ENCODE data around the gene DTNBP1.

The DTNBP1 gene

DNA sequence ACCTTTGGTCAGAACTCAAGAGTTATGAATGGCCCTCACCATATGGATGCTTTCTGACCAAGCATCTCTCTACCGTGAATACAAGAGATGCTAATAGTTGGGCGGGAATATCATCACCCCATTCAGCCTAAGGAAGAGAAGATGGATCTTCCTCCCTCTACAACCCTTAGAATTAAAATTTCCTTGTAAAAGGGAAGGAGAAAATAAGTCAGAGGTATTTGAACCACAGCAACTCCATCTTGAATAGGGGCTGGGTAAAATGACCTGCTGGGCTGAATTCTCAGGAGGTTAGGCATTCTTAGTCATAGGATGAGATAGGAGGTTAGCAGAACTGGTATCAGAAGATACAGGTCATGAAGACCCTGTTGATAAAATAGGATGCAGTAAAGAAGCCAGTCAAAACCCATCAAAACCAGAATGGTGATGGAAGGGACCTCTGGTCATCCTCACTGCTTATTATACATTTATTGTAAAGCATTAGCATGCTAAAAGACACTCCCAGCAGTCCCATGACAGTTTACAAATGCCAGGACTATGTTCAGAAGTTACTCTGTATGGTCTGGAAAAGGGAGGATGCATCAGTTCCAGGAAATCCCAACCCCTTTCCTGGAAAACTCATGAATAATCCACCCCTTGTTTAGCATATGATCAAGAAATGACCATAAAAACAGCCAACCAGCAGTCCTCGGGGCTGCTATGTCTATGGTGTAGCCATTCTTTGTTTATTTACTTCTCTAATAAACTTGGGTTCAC lies 101.2 kb downstream of the DTNBP1 start:
- no peaks in the 10 kb centered on the region for H3K36me3 ChIP-seq (ENCODE audit: control insufficient read depth, insufficient read depth, low read length)
- H3K27me3 ChIP-seq (ENCODE audit: control insufficient read depth, insufficient read depth, low read length), result no peaks in the 10 kb centered on the region
- H3K9ac ChIP-seq (ENCODE audit: low read length), result no peak overlapping the region
- H3K9me3 ChIP-seq (ENCODE audit: control insufficient read depth, low read length), result no peaks in the 10 kb centered on the region
- no peaks in the 10 kb centered on the region for H3K4me1 ChIP-seq (ENCODE audit: control insufficient read depth, insufficient read depth, low read length)
- H3K4me3 ChIP-seq (ENCODE audit: low read length), result no peak overlapping the region

DNA sequence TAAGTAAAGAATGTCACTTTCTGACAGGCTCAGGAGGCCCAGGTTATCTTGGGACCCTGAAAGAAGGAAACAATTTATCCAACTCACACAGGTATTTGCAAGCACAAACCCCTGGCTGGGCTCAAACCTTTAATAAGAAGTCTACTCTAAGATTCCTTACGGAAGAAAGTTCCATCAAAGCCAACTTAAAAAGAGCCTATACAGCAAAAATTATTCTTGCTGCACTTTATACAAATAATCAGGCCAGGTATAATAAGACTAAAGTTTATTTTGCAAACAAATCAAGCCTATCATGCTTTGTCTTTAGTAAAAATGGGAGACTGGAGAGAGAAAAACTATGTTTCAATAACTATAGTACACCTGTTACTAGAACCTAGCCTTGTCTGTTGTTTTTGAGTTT lies 102.1 kb downstream of the DTNBP1 start:
- Histone ChIP-seq H3K36me3 (ENCODE audit: control insufficient read depth, insufficient read depth, low read length) (no peaks in the 10 kb centered on the region), H3K9me3 (ENCODE audit: control insufficient read depth, low read length) (no peaks in the 10 kb centered on the region), H3K27me3 (ENCODE audit: control insufficient read depth, insufficient read depth, low read length) (no peaks in the 10 kb centered on the region), H3K4me1 (ENCODE audit: control insufficient read depth, insufficient read depth, low read length) (no peaks in the 10 kb centered on the region), H3K9ac (ENCODE audit: low read length) (no peak overlapping the region), H3K4me3 (ENCODE audit: low read length) (no peak overlapping the region)

DNA sequence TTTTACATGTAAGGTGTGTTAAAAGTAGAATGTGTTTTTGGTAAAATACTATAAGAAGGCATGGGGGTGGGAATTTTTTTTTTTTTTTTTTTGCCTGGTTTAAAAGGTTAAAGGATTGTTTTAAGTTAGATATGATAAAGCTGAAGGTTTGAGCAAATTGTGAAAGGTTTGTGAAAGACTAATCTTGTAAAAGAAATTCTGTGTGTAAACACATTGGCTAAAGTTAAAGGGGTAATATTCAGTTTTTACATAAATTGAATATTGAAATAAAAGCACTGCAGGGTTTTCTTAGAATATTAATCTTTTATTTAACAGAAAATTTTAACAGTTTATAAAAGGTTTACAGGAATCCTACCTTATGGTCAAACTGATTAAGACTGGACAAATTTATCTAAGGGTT lies 105.7 kb downstream of the DTNBP1 start:
- no peaks in the 10 kb centered on the region for H3K9me3 ChIP-seq (ENCODE audit: control insufficient read depth, low read length)
- H3K27me3 ChIP-seq (ENCODE audit: control insufficient read depth, insufficient read depth, low read length), result no peaks in the 10 kb centered on the region
- no peaks in the 10 kb centered on the region for H3K36me3 ChIP-seq (ENCODE audit: control insufficient read depth, insufficient read depth, low read length)
- H3K4me3 ChIP-seq (ENCODE audit: low read length), result no peak overlapping the region
- H3K9ac ChIP-seq (ENCODE audit: low read length), result no peak overlapping the region
- H3K4me1 ChIP-seq (ENCODE audit: control insufficient read depth, insufficient read depth, low read length), result no peaks in the 10 kb centered on the region

DNA sequence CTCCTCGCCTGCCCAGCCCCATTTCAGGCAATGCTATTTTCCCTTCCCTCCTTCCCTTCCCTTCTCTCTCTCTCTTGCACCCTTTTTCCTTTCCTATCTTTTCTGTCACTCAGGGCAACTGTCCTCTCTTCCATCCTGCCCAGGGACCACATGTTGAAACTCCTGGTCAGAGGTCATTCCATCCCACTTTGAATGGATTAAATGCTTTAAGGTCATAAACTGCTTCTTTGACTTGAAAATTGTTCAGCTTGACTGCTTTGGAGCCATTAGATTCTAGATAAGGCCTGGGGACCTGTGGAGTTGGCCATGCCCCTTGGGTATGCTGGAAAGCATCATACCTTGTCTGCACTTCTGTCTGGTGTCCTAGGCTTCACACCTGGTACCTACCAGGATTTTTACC lies 106.1 kb downstream of the DTNBP1 start:
- H3K4me1 ChIP-seq (ENCODE audit: control insufficient read depth, insufficient read depth, low read length), result no peaks in the 10 kb centered on the region
- no peaks in the 10 kb centered on the region for H3K36me3 ChIP-seq (ENCODE audit: control insufficient read depth, insufficient read depth, low read length)
- H3K4me3 ChIP-seq (ENCODE audit: low read length), result no peak overlapping the region
- H3K9me3 ChIP-seq (ENCODE audit: control insufficient read depth, low read length), result no peaks in the 10 kb centered on the region
- H3K27me3 ChIP-seq (ENCODE audit: control insufficient read depth, insufficient read depth, low read length), result no peaks in the 10 kb centered on the region
- H3K9ac ChIP-seq (ENCODE audit: low read length), result no peak overlapping the region

DNA sequence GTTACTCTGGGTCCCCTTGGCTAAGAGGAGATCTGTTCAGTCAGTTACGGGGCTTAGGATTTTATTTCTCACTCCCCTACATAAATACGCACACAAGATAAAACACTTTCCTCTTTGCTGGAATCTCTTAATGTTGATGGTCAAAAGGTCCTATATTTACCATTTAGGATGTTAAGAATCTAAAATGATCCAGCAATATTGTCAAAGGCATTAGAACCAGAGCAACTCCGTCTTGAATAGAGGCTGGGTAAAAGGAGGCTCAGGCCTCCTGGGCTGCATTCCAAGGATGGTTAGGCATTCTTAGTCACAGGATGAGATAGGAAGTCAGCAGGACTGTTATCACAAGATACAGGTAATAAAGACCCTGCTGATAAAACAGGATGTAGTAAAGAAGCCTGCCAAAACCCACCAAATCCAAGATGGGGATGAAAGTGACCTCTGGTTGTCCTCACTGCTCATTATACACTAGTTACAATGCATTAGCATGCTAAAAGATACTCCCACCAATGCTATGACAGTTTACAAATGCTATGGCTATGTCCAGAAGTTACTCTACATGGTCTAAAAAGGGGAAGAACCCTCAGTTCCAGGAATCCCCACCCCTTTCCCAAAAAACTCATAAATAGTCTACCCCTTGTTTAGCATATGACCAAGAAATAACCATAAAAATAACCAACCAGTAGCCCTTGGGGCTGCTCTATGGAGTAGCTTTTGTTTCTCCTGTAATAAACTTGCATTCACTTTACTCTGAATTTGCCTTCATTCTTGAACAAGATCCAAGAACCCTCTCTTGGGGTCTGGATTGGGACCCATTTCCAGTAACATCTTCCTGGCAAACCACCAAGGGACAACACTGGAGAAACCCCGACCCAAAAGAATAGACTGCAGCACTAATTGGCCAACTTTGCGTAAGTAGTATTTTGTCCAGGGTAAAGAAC lies 107.5 kb downstream of the DTNBP1 start:
- Histone ChIP-seq H3K27me3 (ENCODE audit: control insufficient read depth, insufficient read depth, low read length) (no peaks in the 10 kb centered on the region), H3K9me3 (ENCODE audit: control insufficient read depth, low read length) (no peaks in the 10 kb centered on the region), H3K36me3 (ENCODE audit: control insufficient read depth, insufficient read depth, low read length) (no peaks in the 10 kb centered on the region), H3K4me1 (ENCODE audit: control insufficient read depth, insufficient read depth, low read length) (no peaks in the 10 kb centered on the region), H3K9ac (ENCODE audit: low read length) (no peak overlapping the region), H3K4me3 (ENCODE audit: low read length) (no peak overlapping the region)

DNA sequence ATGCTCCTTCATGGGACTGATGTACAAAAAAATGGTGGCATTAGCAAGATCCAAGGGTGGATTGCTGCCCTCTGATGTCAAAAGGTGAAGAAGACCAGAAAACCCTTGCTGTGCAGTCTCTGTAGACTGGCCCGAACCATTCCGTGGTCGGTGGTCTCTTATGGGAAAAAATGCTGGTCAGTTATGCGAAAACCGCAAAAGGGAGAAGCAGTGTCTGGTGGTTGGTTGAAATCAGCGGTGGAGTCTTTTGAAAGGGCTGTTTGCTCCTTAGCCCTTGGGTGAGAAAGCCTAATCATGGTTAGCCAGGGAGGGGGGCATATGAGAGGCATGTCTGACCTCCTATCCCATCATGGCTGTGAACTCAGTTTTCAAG lies 108.1 kb downstream of the DTNBP1 start:
- H3K4me1 ChIP-seq (ENCODE audit: control insufficient read depth, insufficient read depth, low read length), result no peaks in the 10 kb centered on the region
- H3K27me3 ChIP-seq (ENCODE audit: control insufficient read depth, insufficient read depth, low read length), result no peaks in the 10 kb centered on the region
- no peak overlapping the region for H3K4me3 ChIP-seq (ENCODE audit: low read length)
- no peaks in the 10 kb centered on the region for H3K9me3 ChIP-seq (ENCODE audit: control insufficient read depth, low read length)
- H3K36me3 ChIP-seq (ENCODE audit: control insufficient read depth, insufficient read depth, low read length), result no peaks in the 10 kb centered on the region
- H3K9ac ChIP-seq (ENCODE audit: low read length), result no peak overlapping the region

DNA sequence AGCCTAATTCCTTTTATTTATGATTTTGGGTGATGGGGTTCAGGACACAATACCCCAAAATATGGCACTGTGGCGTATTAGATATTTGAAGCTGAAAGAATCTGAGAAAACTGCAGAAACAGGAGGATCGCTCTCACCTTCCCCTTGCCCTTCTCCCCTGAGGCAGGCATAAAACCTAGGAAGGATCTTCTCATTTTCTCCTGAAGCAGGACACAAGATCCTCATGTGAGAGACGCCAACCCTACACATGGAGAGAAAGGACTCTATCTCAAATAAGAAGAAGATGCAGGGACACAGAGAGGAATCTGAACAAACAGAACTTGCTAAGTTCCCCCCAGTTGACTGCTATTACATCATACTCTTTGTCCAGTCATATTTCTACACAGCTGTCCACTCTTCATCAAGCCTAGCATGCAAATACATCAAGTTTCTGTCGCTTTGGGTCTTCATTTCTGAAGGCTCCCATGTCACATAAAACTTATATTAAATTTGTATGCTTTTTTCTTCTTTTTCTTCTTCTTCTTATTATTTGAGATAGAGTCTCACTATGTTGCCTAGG lies 109.0 kb downstream of the DTNBP1 start:
- Histone ChIP-seq H3K27me3 (ENCODE audit: control insufficient read depth, insufficient read depth, low read length) (no peaks in the 10 kb centered on the region), H3K9ac (ENCODE audit: low read length) (no peak overlapping the region), H3K9me3 (ENCODE audit: control insufficient read depth, low read length) (no peaks in the 10 kb centered on the region), H3K36me3 (ENCODE audit: control insufficient read depth, insufficient read depth, low read length) (no peaks in the 10 kb centered on the region), H3K4me3 (ENCODE audit: low read length) (no peak overlapping the region), H3K4me1 (ENCODE audit: control insufficient read depth, insufficient read depth, low read length) (no peaks in the 10 kb centered on the region)

DNA sequence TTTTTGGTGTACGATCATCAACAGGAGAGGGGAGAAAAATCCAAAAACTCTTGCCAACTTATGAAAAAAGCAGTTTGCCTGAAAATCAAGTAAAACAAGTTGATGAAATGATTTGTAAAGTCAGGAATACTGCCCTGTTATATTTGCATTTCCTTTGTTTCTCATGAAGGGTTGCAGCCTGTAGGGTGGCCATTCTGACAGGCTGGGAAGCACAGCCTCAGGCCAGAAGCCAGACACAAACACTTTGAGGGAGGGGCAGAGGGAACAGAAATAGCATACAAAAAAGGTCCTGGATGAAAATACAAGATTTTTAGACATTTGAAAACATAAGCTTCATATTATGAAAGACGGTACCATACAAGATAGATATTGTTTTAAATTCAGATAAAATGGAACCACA lies 109.8 kb downstream of the DTNBP1 start:
- no peaks in the 10 kb centered on the region for H3K27me3 ChIP-seq (ENCODE audit: control insufficient read depth, insufficient read depth, low read length)
- H3K9me3 ChIP-seq (ENCODE audit: control insufficient read depth, low read length), result no peaks in the 10 kb centered on the region
- H3K9ac ChIP-seq (ENCODE audit: low read length), result no peak overlapping the region
- no peaks in the 10 kb centered on the region for H3K4me1 ChIP-seq (ENCODE audit: control insufficient read depth, insufficient read depth, low read length)
- H3K36me3 ChIP-seq (ENCODE audit: control insufficient read depth, insufficient read depth, low read length), result no peaks in the 10 kb centered on the region
- no peak overlapping the region for H3K4me3 ChIP-seq (ENCODE audit: low read length)

DNA sequence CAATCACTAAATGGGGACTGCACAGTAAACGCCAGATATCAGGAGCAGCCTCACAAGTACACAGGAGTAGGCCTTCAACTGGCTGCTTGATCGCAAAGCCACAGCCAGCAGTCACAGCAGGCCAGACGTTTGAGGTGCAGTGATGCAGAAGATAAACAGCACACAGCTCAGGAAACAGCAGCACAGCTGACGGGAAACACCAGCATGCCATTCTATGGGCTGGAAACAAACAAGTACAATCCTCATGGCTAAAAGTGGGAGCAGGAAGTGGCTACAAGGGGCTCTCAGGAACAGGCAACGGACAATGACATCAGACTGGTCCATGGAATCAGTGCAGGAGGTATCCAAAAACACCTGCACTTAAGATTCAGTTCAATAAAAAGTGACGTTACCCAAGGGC lies 111.0 kb downstream of the DTNBP1 start:
- Histone ChIP-seq H3K27me3 (ENCODE audit: control insufficient read depth, insufficient read depth, low read length) (no peaks in the 10 kb centered on the region), H3K9me3 (ENCODE audit: control insufficient read depth, low read length) (no peaks in the 10 kb centered on the region), H3K36me3 (ENCODE audit: control insufficient read depth, insufficient read depth, low read length) (no peaks in the 10 kb centered on the region), H3K4me3 (ENCODE audit: low read length) (no peak overlapping the region), H3K4me1 (ENCODE audit: control insufficient read depth, insufficient read depth, low read length) (no peaks in the 10 kb centered on the region), H3K9ac (ENCODE audit: low read length) (no peak overlapping the region)

DNA sequence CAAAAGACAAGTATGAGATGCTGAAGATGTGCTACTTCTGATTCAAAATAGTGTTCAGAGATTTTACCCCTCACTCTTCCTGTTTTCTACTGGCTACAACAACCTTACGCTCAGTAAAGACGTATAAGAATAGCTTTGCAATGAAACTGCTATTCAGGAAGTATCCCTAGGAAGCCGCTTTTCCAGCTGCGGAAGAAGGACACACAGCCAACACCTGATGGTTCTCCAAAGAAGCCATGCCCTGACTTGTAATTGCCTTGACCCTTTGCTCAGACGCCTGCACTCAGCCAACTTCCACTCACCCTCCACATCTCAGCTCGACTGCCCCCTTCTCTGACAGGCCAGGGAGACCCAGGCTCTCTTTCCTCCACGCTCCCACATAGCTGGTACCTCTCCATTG lies 111.6 kb downstream of the DTNBP1 start:
- Histone ChIP-seq H3K4me1 (ENCODE audit: control insufficient read depth, insufficient read depth, low read length) (no peaks in the 10 kb centered on the region), H3K4me3 (ENCODE audit: low read length) (no peak overlapping the region), H3K9me3 (ENCODE audit: control insufficient read depth, low read length) (no peaks in the 10 kb centered on the region), H3K27me3 (ENCODE audit: control insufficient read depth, insufficient read depth, low read length) (no peaks in the 10 kb centered on the region), H3K36me3 (ENCODE audit: control insufficient read depth, insufficient read depth, low read length) (no peaks in the 10 kb centered on the region), H3K9ac (ENCODE audit: low read length) (no peak overlapping the region)

DNA sequence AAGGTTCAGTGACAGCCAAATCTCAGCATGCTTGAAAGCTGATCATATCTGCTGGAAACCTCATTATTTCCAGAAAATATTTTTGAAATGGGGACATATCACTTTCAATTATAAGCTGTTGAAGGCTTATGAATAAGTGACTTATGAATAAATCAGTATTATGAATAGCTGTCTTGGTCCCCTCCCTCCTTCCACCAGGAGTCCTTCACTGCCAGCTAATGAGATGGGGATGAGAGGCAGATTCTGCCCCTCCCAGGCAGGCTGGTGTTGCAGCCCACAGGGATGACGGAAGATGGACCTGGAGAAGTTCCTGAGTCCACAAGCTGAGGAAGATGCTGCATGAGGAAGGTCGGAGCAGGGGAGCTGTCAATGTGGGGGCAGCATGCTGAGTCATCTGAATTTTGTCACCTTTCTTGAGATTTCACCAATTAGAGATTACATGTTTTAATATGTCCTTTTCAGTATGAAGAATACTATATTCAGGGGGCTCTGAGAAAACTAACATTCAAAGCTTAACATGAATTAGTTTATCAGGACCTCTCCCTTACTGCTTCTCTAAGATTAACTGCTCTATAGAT lies 112.2 kb downstream of the DTNBP1 start:
- no peaks in the 10 kb centered on the region for H3K27me3 ChIP-seq (ENCODE audit: control insufficient read depth, insufficient read depth, low read length)
- no peaks in the 10 kb centered on the region for H3K36me3 ChIP-seq (ENCODE audit: control insufficient read depth, insufficient read depth, low read length)
- no peak overlapping the region for H3K9ac ChIP-seq (ENCODE audit: low read length)
- no peaks in the 10 kb centered on the region for H3K9me3 ChIP-seq (ENCODE audit: control insufficient read depth, low read length)
- H3K4me1 ChIP-seq (ENCODE audit: control insufficient read depth, insufficient read depth, low read length), result no peaks in the 10 kb centered on the region
- no peak overlapping the region for H3K4me3 ChIP-seq (ENCODE audit: low read length)

DNA sequence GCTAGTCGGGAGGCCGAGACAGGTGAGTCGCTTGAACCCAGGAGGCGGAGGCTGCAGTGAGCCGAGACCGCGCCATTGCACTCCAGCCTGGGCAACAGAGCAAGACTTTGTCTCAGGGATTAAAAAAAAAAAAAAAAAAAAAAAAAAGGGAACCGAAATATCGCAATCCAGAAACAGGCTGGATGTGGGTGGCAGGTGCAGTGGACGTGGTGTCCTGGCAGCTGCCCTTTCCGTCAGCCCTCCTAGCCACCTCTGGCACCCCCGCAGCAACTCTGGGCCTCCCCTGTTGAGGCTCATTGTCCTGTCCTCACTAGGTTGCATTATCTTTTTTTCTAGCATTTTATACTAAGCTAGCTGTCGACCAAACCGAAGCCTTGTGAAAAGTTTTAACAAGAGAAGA lies 113.5 kb downstream of the DTNBP1 start:
- Histone ChIP-seq H3K9me3 (ENCODE audit: control insufficient read depth, low read length) (no peaks in the 10 kb centered on the region), H3K27me3 (ENCODE audit: control insufficient read depth, insufficient read depth, low read length) (no peaks in the 10 kb centered on the region), H3K4me3 (ENCODE audit: low read length) (no peak overlapping the region), H3K4me1 (ENCODE audit: control insufficient read depth, insufficient read depth, low read length) (no peaks in the 10 kb centered on the region), H3K36me3 (ENCODE audit: control insufficient read depth, insufficient read depth, low read length) (no peaks in the 10 kb centered on the region), H3K9ac (ENCODE audit: low read length) (no peak overlapping the region)
